Endodermal cell (in vitro differentiated cells): ENCODE data around the gene LMTK3. TPM values are rescaled to one million over a fixed set of nuclear protein-coding genes. Genes with fewer than 3 reads are reported as not detected.

Source experiments
- DNase-seq: peaks from one replicate; pipeline ENCODE4 v3.0.0-alpha.2; 2017
- H3K27ac ChIP-seq: 2 replicates; pipeline ENCODE4 v1.5.1; 2013; ENCODE audit warnings: mild to moderate bottlenecking, low read depth, low read length, moderate library complexity
- H3K27me3 ChIP-seq: 2 replicates; pipeline ENCODE4 v1.6.1; 2013; ENCODE audit warnings: mild to moderate bottlenecking, low read length, moderate library complexity; ENCODE audit not compliant: insufficient read depth, control insufficient read depth, poor library complexity, severe bottlenecking
- H3K36me3 ChIP-seq: 2 replicates; pipeline ENCODE4 v1.7.0; 2013; ENCODE audit warnings: mild to moderate bottlenecking, low read length, moderate library complexity; ENCODE audit not compliant: control insufficient read depth, insufficient read depth
- H3K4me1 ChIP-seq: one replicate; pipeline ENCODE4 v1.7.0; 2013; ENCODE audit warnings: low read length; ENCODE audit not compliant: control insufficient read depth, insufficient read depth
- H3K4me3 ChIP-seq: 2 replicates; pipeline ENCODE4 v1.5.1; 2013; ENCODE audit warnings: mild to moderate bottlenecking, low read length, moderate library complexity
- H3K9ac ChIP-seq: 2 replicates; pipeline ENCODE4 v1.6.1; 2013; ENCODE audit warnings: mild to moderate bottlenecking, low read length, moderate library complexity; ENCODE audit not compliant: poor library complexity, severe bottlenecking; ENCODE audit errors: extremely low read depth
- H3K9me3 ChIP-seq: 2 replicates; pipeline ENCODE4 v1.6.1; 2013; ENCODE audit warnings: mild to moderate bottlenecking, low read length, moderate library complexity; ENCODE audit not compliant: control insufficient read depth
- H3K27ac Mint-ChIP-seq: 2 replicates; pipeline ENCODE4 v1.8.0; 2020; ENCODE audit warnings: mixed read lengths
- H3K27me3 Mint-ChIP-seq: 2 replicates; pipeline ENCODE4 v1.8.0; 2021; ENCODE audit warnings: mild to moderate bottlenecking, mixed read lengths; ENCODE audit not compliant: insufficient read depth
- H3K36me3 Mint-ChIP-seq: 2 replicates; pipeline ENCODE4 v1.8.0; 2020; ENCODE audit warnings: low read depth, mixed read lengths
- H3K4me1 Mint-ChIP-seq: 2 replicates; pipeline ENCODE4 v1.8.0; 2020; ENCODE audit warnings: mixed read lengths
- H3K4me3 Mint-ChIP-seq: 2 replicates; pipeline ENCODE4 v1.8.0; 2020; ENCODE audit warnings: mild to moderate bottlenecking, moderate library complexity, mixed read lengths
- H3K9me3 Mint-ChIP-seq: 2 replicates; pipeline ENCODE4 v1.8.0; 2020; ENCODE audit warnings: mild to moderate bottlenecking, mixed read lengths
- WGBS, 2 experiments: methylation state at CpG; one replicate each; pipeline versions ENCODE4 v1.1.5 to v1.1.7; 2013; ENCODE audit warnings: missing lambda C conversion rate in 2 of 2, mixed read lengths in 1 of 2; ENCODE audit not compliant: insufficient coverage in 1 of 2, insufficient read length in 1 of 2; 5-methylcytosine and 5-hydroxymethylcytosine counted together
- total RNA-seq, 2 donors: library from RNA; stranded (reverse); fragmentation: NEBNext Ultra II Directional in 1 of 2; extraction: Animal tissue kit (Norgen Biotek cat#: 25700) in 1 of 2; gene quantifications; 2 replicates in 1 of 2; 3 replicates in 1 of 2; pipeline ENCODE4 v1.2.1, GENCODE V29; 2021
- TF ChIP-seq, protein P1 (sequence below): fragments of 200-600 bp; sonication (generic); conservative IDR thresholded peaks from 2 replicates; pipeline ENCODE4 v1.5.0; 2021; ENCODE audit warnings: antibody characterized with exemption, mild to moderate bottlenecking

The LMTK3 gene
- total RNA-seq, 2 donors from 2014 or later: 11.1 to 14.5 TPM

DNA sequence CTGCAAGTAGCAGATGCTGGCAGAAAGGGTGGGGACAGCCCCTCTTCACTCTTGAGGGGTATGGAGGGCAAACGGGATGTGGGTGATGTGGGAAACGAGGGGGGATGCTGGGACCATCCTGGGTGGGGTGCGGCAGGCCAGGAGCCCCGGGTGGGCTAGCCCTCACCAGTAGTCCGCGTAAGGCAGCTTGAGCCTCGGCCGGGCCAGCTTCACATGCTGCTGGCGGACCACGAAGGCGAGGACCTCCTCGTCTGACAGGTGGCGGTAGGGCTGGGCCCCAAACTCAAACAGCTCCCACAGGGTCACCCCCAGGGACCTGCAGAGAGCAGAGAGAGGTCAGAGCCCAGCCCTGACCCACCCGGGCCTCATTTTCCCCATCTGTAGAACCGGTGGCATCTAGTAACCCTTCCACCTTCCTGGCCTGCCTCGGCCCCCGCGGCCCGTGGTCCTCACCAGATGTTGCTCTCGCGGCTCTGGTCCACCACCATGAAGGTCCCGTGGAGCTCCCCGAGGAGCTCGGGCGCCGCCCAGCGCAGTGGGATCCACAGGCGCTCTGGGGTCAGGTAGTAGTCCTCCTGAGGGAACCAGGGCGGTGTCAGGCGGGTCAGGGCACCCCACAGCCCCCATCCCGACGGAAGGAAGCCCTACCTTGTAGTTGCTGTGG lies 10.7 kb downstream of the LMTK3 start:
- no peak overlapping the region for H3K9ac ChIP-seq
- WGBS, 2 experiments: 52 to 58% methylated on average over 21 to 32 of the region's 32 CpGs
- no peak overlapping the region for H3K27ac ChIP-seq
- TF ChIP-seq, protein P1, sequence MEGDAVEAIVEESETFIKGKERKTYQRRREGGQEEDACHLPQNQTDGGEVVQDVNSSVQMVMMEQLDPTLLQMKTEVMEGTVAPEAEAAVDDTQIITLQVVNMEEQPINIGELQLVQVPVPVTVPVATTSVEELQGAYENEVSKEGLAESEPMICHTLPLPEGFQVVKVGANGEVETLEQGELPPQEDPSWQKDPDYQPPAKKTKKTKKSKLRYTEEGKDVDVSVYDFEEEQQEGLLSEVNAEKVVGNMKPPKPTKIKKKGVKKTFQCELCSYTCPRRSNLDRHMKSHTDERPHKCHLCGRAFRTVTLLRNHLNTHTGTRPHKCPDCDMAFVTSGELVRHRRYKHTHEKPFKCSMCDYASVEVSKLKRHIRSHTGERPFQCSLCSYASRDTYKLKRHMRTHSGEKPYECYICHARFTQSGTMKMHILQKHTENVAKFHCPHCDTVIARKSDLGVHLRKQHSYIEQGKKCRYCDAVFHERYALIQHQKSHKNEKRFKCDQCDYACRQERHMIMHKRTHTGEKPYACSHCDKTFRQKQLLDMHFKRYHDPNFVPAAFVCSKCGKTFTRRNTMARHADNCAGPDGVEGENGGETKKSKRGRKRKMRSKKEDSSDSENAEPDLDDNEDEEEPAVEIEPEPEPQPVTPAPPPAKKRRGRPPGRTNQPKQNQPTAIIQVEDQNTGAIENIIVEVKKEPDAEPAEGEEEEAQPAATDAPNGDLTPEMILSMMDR: no peak
- peak; percentile 57 for DNase-seq
- H3K9me3 Mint-ChIP-seq: no peaks in the 10 kb centered on the region
- peak overlapping the region; percentile 83 for H3K4me3 ChIP-seq
- peaks cover 10% of the 10 kb centered on the region for H3K27me3 Mint-ChIP-seq
- peaks cover 6% of the 10 kb centered on the region for H3K4me1 Mint-ChIP-seq
- H3K4me1 ChIP-seq: no peaks in the 10 kb centered on the region
- no peaks in the 10 kb centered on the region for H3K27me3 ChIP-seq
- no peaks in the 10 kb centered on the region for H3K36me3 ChIP-seq
- H3K27ac Mint-ChIP-seq: peak overlapping the region; percentile 95
- H3K4me3 Mint-ChIP-seq: peak overlapping the region; percentile 72
- H3K9me3 ChIP-seq: no peaks in the 10 kb centered on the region
- no peaks in the 10 kb centered on the region for H3K36me3 Mint-ChIP-seq

DNA sequence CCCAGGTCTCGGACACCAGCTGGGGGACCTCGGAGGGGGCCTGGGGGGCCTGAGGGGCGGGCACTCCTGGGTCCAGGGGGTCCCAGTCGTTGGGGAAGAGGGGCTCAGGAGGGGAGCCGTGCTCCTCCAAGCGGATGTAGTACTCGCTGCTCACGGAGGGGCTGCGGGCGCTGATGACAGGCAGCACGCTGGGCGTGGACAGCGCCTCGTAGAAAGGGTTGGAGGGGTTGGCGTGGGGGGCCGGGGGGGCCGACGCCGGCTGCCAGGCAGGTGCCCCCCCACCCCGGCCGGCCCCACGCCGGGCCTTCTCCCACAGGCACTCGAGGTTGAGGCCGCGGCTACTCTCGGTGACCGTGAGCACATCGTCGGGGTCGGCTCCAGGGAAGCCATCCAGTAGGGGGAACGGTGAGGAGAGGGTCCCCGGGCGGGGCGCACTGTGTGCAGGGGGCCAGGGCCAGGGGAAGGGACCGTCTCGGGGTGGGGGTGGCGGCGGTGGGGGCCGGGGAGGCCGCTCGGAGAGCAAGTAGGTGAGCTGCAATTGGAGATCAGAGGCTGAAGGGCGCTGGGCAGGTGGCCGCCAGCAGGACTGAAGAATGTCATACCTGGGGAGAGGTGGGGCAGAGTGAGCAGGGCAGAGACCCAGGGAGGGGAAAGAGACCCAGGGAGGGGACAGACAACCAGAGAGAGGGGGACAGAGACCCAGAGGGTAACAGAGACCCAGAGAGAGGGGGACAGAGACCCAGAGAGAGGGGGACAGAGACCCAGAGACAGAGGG lies 12.1 kb downstream of the LMTK3 start:
- Histone ChIP-seq H3K4me1 (no peaks in the 10 kb centered on the region), H3K27ac (no peak overlapping the region), H3K27me3 (no peaks in the 10 kb centered on the region), H3K9me3 (no peaks in the 10 kb centered on the region), H3K36me3 (no peaks in the 10 kb centered on the region), H3K9ac (no peak overlapping the region), H3K4me3 (no peak overlapping the region)
- peaks cover 6% of the 10 kb centered on the region for H3K36me3 Mint-ChIP-seq
- H3K9me3 Mint-ChIP-seq: no peaks in the 10 kb centered on the region
- peak overlapping the region; percentile 72 for H3K4me3 Mint-ChIP-seq
- peaks cover 13% of the 10 kb centered on the region for H3K27me3 Mint-ChIP-seq
- no peak overlapping the region for H3K27ac Mint-ChIP-seq
- peaks cover 6% of the 10 kb centered on the region for H3K4me1 Mint-ChIP-seq
- TF ChIP-seq, protein P1: no peak
- DNase-seq: peak; percentile 52
- 93 to 98% methylated on average over 9 to 44 of the region's 44 CpGs for WGBS, 2 experiments

DNA sequence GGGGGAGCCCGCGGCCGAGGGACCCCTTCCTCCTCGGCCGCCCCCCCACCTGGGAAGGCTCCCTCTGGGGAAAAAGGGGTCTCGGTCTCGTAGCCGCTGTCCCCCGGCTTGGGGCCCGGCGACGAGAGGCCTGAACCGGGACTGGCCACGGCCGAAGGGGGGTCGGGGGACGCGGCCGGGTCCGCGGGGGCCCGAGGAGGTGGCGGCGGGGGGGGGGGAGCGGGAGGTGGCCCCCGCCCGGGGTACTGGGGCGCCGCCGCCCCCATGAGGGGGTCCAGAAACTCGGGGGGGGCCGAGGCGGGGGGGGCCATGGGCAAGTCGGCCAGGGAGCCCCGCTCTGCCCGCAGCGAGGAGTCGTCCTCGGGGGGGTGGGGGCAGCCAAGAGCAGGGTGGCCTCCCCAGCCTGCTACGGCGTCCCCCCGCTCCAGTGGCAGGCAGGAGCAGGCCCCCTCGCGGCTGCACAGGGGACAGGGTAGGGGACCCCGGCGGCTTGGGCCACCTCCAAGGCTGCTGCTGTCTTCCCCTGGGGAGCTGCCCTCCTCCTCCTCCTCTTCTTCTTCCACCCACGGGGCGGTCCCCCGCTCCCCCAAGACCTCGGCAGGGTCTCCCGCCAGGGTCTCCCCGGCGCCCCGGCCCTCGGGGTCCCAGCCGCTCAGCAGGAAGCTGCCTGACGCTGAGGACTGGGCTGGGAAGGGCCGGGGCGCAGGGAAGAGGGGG lies 12.9 kb downstream of the LMTK3 start:
- no peak for DNase-seq
- Histone ChIP-seq H3K27ac (no peak overlapping the region), H3K27me3 (no peaks in the 10 kb centered on the region), H3K9ac (no peak overlapping the region), H3K9me3 (no peaks in the 10 kb centered on the region), H3K4me1 (no peaks in the 10 kb centered on the region), H3K4me3 (no peak overlapping the region), H3K36me3 (no peaks in the 10 kb centered on the region)
- no peak overlapping the region for H3K4me3 Mint-ChIP-seq
- H3K4me1 Mint-ChIP-seq: peaks cover 6% of the 10 kb centered on the region
- H3K9me3 Mint-ChIP-seq: no peaks in the 10 kb centered on the region
- H3K27me3 Mint-ChIP-seq: peaks cover 17% of the 10 kb centered on the region
- TF ChIP-seq, protein P1: no peak
- 90 to 91% methylated on average over 2 to 52 of the region's 59 CpGs for WGBS, 2 experiments
- H3K27ac Mint-ChIP-seq: no peak overlapping the region
- peaks cover 6% of the 10 kb centered on the region for H3K36me3 Mint-ChIP-seq
